IPS-11a (cell line): Measurements from ENCODE around the gene PLPP6.

Experiments
- H3K4me3 ChIP-seq: one replicate; pipeline ENCODE4 v1.5.1; 2013; ENCODE audit warnings: low read depth, low read length, control low read depth

PLPP6 gene

GRCh38 chr9:4661611-4662010 is 483 bp upstream of the PLPP6 start:
- H3K4me3 ChIP-seq = peak overlapping the region; percentile 74

DNA sequence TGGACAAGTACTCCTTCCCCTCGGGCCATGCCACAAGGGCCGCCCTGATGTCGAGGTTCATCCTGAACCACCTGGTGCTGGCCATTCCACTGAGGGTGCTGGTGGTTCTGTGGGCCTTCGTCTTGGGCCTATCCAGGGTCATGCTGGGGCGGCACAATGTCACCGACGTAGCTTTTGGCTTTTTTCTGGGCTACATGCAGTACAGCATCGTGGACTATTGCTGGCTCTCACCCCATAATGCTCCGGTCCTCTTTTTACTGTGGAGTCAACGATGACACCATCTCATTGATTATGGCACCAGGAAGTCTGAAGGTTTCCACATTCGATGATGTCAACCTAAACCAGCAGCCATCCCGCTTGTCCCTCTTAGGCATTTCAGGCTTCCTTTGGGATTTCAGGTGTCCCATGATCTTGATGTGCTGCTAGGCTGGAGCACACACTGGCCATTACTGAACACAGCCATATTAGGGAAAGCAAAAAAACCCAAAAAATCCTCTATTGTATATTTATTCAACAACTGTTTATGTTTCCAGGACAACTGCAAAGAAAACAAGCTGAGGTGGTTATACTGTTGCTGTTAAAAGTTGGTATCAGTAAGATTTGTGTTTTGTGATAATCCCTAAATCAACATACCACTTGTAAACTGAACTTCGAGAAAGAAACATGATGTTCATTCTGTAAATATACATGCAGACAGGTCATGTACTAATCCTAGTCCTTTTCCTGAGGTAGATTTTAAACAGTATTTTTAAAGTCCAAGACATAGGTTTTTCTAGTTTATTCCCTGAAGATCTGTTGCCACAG is 1.1 kb downstream of the PLPP6 start:
- peak overlapping the region; percentile 74 for H3K4me3 ChIP-seq

DNA sequence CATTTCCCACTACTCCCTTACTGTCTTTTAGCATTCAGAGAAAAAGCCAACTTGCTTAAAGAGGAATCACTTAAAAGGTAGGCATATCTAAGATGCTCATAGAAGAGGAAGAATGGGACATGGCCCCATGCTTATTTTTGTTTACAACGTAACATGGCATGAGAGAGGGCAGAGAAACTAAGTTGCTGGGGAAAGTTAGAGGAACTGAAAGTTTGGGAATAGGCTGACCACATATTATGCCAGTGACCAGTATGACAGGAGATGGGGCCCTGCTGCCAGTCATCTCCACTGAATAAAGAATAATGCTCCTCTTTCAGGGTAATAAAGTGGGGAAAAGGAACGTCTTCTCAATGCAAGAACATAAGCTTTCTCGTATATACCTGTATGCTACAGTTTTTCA is 1.9 kb downstream of the PLPP6 start:
- H3K4me3 ChIP-seq = peak overlapping the region; percentile 4

DNA sequence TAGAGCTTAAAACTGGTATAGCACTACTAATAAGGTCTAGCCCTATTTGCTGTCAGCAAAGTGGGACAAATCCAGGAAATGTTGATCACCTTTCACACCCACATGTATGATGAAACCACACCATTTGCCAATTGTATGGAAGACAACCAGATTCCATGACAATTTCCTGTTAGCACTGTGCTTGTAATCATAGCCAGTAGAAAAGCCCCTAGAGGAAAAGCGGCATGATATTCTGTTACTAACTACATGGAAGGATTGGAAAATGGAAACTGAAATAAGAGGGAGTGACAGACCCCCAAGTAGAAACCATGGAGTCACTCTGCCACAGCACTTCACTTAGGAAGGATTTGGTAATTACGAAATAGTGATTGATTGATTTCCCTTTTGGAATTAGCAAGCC is 3.3 kb downstream of the PLPP6 start:
- H3K4me3 ChIP-seq = no peak overlapping the region

DNA sequence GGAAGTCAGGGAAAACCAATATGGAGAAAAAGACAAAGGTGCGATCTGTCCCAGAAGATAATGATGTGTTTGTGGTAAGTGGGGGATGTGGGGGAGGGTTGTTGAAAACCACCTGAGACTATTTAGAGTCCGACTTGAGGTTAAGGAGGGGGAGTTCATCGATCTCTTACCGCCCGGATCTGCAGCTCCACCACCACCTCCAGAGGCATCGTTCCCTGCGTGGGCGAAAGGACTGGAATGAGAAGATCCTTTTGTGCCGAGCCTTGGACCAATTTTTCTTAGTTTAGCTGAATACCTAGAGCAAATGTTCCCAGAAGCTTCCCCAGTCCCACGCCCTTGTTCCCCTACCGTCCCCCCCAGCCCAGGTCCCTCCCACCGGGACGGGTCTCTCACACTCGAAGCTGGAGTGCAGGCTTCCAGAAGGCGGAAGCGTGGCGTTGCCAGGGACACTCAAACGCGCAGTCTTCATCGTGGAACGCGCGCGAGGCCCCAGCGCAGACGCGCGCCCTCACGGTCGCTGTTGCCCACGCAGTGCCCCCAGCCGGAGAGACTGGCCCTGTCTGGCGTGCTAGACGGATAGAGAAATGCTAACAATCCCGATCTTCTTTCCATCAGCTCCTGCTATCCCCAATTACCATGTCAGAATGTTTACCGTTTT is 4.1 kb downstream of the PLPP6 start, which contains the start of gene SPATA6L:
Gene SPATA6L (minus strand): TSS at position 439 of the 658 bp plus-strand sequence. CDS start 230 bp downstream, at position 209.
- H3K4me3 ChIP-seq = peak within 1 kb of the TSS; percentile 53

GRCh38 chr9:4667681-4668080 is 5.6 kb downstream of the PLPP6 start:
- no peak overlapping the region for H3K4me3 ChIP-seq

GRCh38 chr9:4668604-4669003 is 6.5 kb downstream of the PLPP6 start:
- H3K4me3 ChIP-seq = no peak overlapping the region

DNA sequence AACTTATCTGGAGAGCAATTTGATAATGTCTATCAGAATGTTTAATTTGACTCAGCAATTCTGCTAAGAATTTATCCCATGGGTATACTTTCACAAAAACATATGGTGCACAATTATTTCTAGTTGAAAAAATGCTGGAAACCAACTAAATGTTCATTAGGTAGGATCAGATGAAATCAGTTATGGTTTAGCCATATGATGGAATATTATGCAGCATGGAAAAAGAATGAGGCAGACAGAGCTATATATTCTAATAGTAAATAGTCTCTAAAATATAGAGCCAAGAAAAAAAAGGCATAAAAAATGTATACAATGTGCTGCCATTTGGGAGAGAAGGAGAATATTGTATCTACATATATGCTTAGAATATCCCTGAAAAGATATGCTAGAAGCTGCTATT is 7.8 kb downstream of the PLPP6 start:
- H3K4me3 ChIP-seq = no peak overlapping the region

DNA sequence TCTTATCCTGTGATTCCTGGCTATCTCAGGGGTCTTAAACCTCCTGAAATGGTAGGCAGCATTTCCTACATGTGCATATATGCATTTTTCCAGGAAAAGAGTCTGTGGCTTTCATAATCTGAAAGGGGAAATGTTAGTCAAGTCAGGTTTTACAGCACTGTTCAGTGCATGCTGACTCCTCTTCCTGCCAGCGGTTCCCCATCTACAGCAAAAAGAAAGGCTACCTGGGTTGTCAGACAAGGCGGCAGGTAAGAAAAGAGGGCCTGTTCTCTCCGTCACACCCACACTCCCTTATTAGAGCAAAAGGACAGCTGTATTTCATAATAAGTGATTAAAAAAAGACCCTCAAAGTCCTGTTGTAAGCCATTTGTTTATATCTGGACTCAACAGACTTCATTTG is 8.5 kb downstream of the PLPP6 start:
- no peak overlapping the region for H3K4me3 ChIP-seq

DNA sequence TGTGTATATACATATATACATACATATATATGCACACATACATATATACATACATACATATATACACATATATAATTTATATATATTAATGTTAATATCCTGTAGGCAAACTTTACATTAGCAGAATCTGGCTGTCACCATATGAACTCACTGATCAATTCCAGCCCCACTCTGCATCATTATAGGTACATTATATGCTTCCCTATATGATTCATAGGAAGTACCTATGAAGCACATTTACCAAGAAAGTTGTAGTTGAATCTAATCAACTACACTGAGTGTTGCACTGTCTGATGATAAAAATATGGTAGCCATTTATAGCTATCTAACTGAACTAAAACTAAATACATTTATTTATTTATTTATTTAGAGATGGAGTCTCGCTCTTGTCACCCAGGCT is 9.6 kb downstream of the PLPP6 start:
- H3K4me3 ChIP-seq = no peak overlapping the region

DNA sequence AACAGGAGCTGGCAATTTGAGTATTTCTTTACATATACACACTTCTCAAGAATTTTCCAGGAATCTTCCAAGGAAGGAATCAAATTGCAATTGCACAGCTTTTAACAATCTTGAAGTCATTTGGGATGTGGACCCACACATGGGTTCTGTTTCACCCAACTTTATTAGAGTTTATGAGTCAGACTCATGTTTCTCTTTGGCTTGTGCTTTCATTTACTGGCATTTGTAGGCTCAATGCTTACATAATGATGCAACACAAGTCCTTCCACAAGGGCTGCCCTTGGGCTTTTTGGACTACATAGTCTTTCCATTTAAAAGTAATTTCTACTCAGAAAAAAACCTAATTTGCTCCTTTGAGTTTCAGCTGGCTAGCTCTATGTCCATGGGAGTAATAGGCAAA is 12.7 kb downstream of the PLPP6 start:
- H3K4me3 ChIP-seq = no peak overlapping the region

GRCh38 chr9:4677392-4677791 is 15.3 kb downstream of the PLPP6 start:
- no peak overlapping the region for H3K4me3 ChIP-seq

GRCh38 chr9:4678679-4679267 is 16.7 kb downstream of the PLPP6 start:
- peak overlapping the region; percentile 84 for H3K4me3 ChIP-seq

DNA sequence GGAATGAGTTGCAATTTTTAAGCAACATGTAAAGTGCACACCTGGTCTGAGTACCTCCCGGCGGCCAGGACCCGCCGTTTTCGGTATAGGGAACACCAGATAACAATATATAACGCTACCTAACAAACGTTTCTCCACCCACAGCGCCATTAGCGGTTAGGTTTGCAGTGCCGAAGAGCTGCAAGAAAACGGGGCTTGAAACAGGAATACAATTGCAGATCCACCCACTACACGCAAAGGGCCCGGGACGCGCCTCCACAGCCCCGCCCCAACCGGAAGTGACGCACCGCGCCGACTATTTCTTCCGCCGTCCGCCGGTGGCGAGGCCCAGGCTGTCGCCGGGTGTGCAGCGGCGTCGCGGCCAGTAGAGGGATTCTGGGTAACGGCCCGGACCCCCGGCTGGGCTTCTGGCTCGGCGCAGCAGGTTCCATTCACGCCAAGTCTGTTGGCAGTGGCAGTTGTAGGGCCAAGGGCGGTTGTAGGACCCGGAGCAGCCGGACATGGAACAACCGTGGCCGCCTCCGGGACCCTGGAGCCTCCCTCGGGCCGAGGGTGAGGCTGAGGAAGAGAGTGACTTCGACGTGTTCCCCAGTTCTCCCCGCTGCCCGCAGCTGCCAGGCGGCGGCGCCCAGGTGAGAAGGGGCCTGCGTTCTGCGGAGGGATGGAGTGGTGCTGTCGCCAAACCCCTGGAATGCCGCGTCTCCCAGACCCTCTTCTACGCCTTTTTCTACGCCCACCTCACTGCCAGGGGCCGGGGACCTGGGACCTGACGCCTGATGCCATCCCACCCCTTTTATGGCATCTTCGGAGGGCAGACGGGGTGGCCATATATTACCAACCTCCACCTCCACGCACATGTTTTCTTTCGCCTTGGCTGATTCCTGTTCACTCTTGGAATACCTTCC is 17.4 kb downstream of the PLPP6 start, which contains the start of gene CDC37L1:
Gene CDC37L1 (plus strand): TSS at position 302 of the 905 bp plus-strand sequence. CDS start 199 bp downstream, at position 501.
- H3K4me3 ChIP-seq = peak within 1 kb of the TSS; percentile 84

GRCh38 chr9:4680173-4680525 is 18.1 kb downstream of the PLPP6 start:
- H3K4me3 ChIP-seq = peak overlapping the region; percentile 84

- peak overlapping the region; percentile 84 for H3K4me3 ChIP-seq
These were observed 18.7 kb downstream of the PLPP6 start for GRCh38 chr9:4680750-4681149.

GRCh38 chr9:4684820-4685219 is 22.7 kb downstream of the PLPP6 start:
- H3K4me3 ChIP-seq = no peak overlapping the region

DNA sequence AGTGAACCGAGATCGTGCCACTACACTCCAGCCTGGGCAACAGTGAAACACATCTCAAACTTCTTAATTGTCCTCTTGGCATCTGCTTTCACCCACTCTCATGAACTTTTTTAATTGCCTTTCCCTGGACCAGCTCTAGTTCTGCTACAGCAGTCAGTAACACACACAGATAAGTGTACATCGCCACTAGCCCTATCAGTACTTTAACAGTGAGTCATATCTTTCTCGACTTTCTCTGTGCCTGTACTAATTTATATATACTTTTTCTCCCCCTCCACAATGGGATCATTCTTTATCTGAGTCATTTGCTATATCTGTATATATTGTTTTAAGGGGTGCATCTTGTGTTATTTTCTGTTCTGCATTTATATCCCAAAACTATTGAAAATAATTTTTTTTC is 24.0 kb downstream of the PLPP6 start:
- no peak overlapping the region for H3K4me3 ChIP-seq

DNA sequence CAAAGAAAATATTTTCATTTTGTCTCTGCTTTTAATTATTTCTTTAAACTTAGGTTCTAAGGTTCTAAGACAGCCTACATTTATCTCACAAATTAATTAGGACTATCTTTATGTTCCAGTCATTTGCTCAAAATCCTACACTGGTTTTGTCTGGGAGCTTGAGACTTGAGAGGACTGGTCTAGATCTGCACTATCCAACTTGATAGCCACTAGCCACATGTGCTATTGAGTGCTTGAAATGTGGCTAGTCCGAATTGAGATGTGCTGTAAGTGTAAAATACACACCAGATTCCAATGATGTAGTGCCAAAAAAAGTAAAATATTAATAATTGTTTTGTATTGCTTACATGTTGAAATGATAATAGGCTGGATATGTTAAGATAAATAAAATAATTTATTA is 24.5 kb downstream of the PLPP6 start:
- no peak overlapping the region for H3K4me3 ChIP-seq

DNA sequence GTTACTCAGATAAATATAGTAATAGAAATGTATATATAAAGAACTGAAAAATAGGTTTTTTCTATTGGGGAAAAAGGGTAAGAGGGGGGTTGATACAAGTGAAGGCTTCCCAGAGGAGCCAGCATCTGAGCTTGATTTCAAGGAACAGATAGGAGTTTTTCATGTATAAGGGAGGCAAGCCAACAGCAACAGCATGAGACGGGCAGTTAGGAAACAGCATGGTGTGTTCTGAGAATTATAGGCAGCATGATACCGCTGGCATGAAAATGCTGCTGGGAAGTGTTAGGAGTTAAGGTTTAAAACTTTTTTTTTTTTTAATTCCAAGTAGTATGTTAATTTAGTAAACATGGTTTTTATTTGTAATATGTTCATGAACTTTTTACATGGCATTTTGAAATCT is 26.9 kb downstream of the PLPP6 start:
- H3K4me3 ChIP-seq = no peak overlapping the region

- no peak overlapping the region for H3K4me3 ChIP-seq
These were observed 27.6 kb downstream of the PLPP6 start for GRCh38 chr9:4689687-4690104.
